Measurements from ENCODE around the gene MTX2.
A peak's percentile ranks its signal among the peaks of the same experiment; 100 is the strongest.
"Not testable (repeated sequence)": the region's sequence is repeated elsewhere in the genome, so short reads cannot be mapped to it uniquely, and the experiment has no call there.

MTX2 gene

GRCh38 chr2:176297067-176297466 lies 27.8 kb downstream of the MTX2 start:
- no peak for TF ChIP-seq Cebpa-rat (IDR thresholded peaks at IDR 0.05)
- Histone ChIP-seq H3K27ac (no peak overlapping the region), H3K4me3 (no peak overlapping the region), H4K20me1 (peaks cover 0 to 43% (median 7%) of the 10 kb centered on the region in 11 experiments; a peak in 10 of 22 replicates), H3K9me3 (replicated peaks in 1 of 11) (no peaks in the 10 kb centered on the region), H3K36me3 (peaks cover 0 to 19% (median 8%) of the 10 kb centered on the region in 11 experiments; a peak in 6 of 22 replicates), H3K27me3 (no peaks in the 10 kb centered on the region), H3K9ac (no peak overlapping the region), H3K4me2 (peak overlapping the region in 1 of 11 experiments; percentile 14; a peak in 1 of 22 replicates), H3K4me1 (peaks cover 0 to 13% (median 0%) of the 10 kb centered on the region in 10 experiments; a peak in 6 of 20 replicates)

- no peaks in the 10 kb centered on the region for H3K27me3 ChIP-seq
- H3K9me3 ChIP-seq (replicated peaks in 1 of 11) = no peaks in the 10 kb centered on the region
- no peak overlapping the region for H3K4me3 ChIP-seq
- no peak overlapping the region for H3K27ac ChIP-seq
- peaks cover 0 to 25% (median 8%) of the 10 kb centered on the region in 11 experiments; a peak in 8 of 22 replicates for H3K36me3 ChIP-seq
- peaks cover 0 to 37% (median 7%) of the 10 kb centered on the region in 11 experiments; a peak in 10 of 22 replicates for H4K20me1 ChIP-seq
- no peak overlapping the region for H3K9ac ChIP-seq
- peaks cover 0 to 13% (median 0%) of the 10 kb centered on the region in 10 experiments; a peak in 6 of 20 replicates for H3K4me1 ChIP-seq
- no peak for TF ChIP-seq Cebpa-rat (IDR thresholded peaks at IDR 0.05)
- H3K4me2 ChIP-seq = no peak overlapping the region
These were observed 28.5 kb downstream of the MTX2 start for GRCh38 chr2:176297737-176298136.

- H3K9ac ChIP-seq; H3K9me3 ChIP-seq (replicated peaks in 1 of 11); H4K20me1 ChIP-seq; H3K27me3 ChIP-seq; H3K4me2 ChIP-seq; H3K4me1 ChIP-seq; H3K4me3 ChIP-seq; H3K27ac ChIP-seq: not testable (repeated sequence)
- peaks cover 8 to 45% (median 20%) of the 10 kb centered on the region in 11 experiments; a peak in 20 of 22 replicates for H3K36me3 ChIP-seq
These were observed 36.8 kb downstream of the MTX2 start for GRCh38 chr2:176306020-176306419.

GRCh38 chr2:176317199-176317598 lies 48.0 kb downstream of the MTX2 start:
- peaks cover 0 to 46% (median 7%) of the 10 kb centered on the region in 11 experiments; a peak in 12 of 22 replicates for H3K36me3 ChIP-seq
- H3K27ac ChIP-seq = no peak overlapping the region
- no peaks in the 10 kb centered on the region for H3K9me3 ChIP-seq (replicated peaks in 1 of 11)
- no peaks in the 10 kb centered on the region for H3K27me3 ChIP-seq
- no peak overlapping the region for H3K9ac ChIP-seq
- H3K4me1 ChIP-seq = no peaks in the 10 kb centered on the region
- no peaks in the 10 kb centered on the region for H4K20me1 ChIP-seq
- no peak for TF ChIP-seq Cebpa-rat (IDR thresholded peaks at IDR 0.05)
- no peak overlapping the region for H3K4me3 ChIP-seq
- no peak overlapping the region for H3K4me2 ChIP-seq

DNA sequence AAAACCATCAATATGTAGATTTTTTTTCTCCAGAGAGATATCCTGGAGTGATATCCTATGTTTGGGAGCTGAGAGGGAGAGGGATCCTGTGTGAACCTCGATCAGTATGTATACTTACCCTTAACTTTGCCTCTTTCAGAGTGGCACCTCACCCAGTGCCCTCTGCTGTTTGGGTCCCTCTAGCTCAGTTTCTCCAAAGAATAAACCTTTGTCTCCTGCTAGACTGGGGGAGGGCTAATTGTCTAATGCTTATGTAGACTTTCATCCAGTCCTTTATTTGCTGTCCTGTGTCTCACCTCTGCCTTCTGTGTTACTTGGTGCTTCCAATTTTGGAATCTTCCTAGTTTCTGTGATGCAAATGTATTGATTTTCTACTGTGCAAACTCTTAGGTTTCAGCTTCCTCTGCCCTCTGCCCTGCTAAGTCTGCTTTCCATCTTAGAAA lies 48.4 kb downstream of the MTX2 start:
- H3K36me3 ChIP-seq = peaks cover 0 to 46% (median 7%) of the 10 kb centered on the region in 11 experiments; a peak in 12 of 22 replicates
- H3K4me2 ChIP-seq = no peak overlapping the region
- no peak overlapping the region for H3K27ac ChIP-seq
- H3K9ac ChIP-seq = no peak overlapping the region
- no peaks in the 10 kb centered on the region for H3K9me3 ChIP-seq (replicated peaks in 1 of 11)
- H3K4me1 ChIP-seq = no peaks in the 10 kb centered on the region
- no peak for TF ChIP-seq Cebpa-rat (IDR thresholded peaks at IDR 0.05)
- H4K20me1 ChIP-seq = no peaks in the 10 kb centered on the region
- no peaks in the 10 kb centered on the region for H3K27me3 ChIP-seq
- no peak overlapping the region for H3K4me3 ChIP-seq

DNA sequence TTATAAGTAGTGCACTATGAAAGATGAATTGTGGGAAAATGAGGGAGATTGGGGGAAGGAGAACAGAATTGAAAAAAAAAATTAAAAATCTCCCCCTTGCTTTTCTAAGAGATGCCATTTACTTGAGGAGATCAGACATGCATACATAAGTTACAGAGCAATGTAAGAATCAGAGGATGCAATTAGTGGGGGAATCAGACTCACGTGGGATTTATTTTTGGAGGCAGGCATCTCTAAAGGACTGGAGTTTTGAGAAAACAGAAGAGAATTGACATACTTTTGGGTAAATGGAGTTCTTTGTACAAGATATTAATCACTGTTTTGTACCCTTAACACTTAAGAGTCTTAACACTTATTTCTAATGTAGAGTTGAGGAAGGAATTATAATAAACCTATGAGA lies 52.7 kb downstream of the MTX2 start:
- Histone ChIP-seq H3K4me2 (no peak overlapping the region), H3K27ac (no peak overlapping the region), H3K9me3 (replicated peaks in 1 of 11) (no peaks in the 10 kb centered on the region), H3K36me3 (peaks cover 0 to 18% (median 0%) of the 10 kb centered on the region in 11 experiments; a peak in 6 of 22 replicates), H3K9ac (no peak overlapping the region), H4K20me1 (peaks cover 0 to 5% (median 0%) of the 10 kb centered on the region in 11 experiments; a peak in 1 of 22 replicates), H3K4me1 (no peaks in the 10 kb centered on the region), H3K27me3 (no peaks in the 10 kb centered on the region), H3K4me3 (no peak overlapping the region)
- TF ChIP-seq Cebpa-rat (IDR thresholded peaks at IDR 0.05) = no peak

GRCh38 chr2:176324862-176325261 lies 55.6 kb downstream of the MTX2 start:
- Histone ChIP-seq H4K20me1 (peaks cover 0 to 5% (median 0%) of the 10 kb centered on the region in 11 experiments; a peak in 1 of 22 replicates), H3K27me3 (no peaks in the 10 kb centered on the region), H3K4me2 (no peak overlapping the region), H3K9me3 (replicated peaks in 1 of 11) (no peaks in the 10 kb centered on the region), H3K4me3 (no peak overlapping the region), H3K36me3 (peaks cover 7 to 28% (median 13%) of the 10 kb centered on the region in 11 experiments; a peak in 17 of 22 replicates), H3K9ac (no peak overlapping the region), H3K4me1 (no peaks in the 10 kb centered on the region), H3K27ac (no peak overlapping the region)
- no peak for TF ChIP-seq Cebpa-rat (IDR thresholded peaks at IDR 0.05)

- no peaks in the 10 kb centered on the region for H3K4me1 ChIP-seq
- no peak overlapping the region for H3K4me3 ChIP-seq
- no peaks in the 10 kb centered on the region for H3K27me3 ChIP-seq
- H3K27ac ChIP-seq = no peak overlapping the region
- peaks cover 8 to 32% (median 17%) of the 10 kb centered on the region in 11 experiments; a peak in 17 of 22 replicates for H3K36me3 ChIP-seq
- no peak overlapping the region for H3K4me2 ChIP-seq
- peaks cover 0 to 5% (median 0%) of the 10 kb centered on the region in 11 experiments; a peak in 1 of 22 replicates for H4K20me1 ChIP-seq
- no peaks in the 10 kb centered on the region for H3K9me3 ChIP-seq (replicated peaks in 1 of 11)
- no peak overlapping the region for H3K9ac ChIP-seq
- no peak for TF ChIP-seq Cebpa-rat (IDR thresholded peaks at IDR 0.05)
These were observed 56.5 kb downstream of the MTX2 start for GRCh38 chr2:176325732-176326131.

- Histone ChIP-seq H4K20me1 (peaks cover 0 to 5% (median 0%) of the 10 kb centered on the region in 11 experiments; a peak in 1 of 22 replicates), H3K9ac (no peak overlapping the region), H3K9me3 (replicated peaks in 1 of 11) (no peaks in the 10 kb centered on the region), H3K36me3 (peaks cover 8 to 35% (median 15%) of the 10 kb centered on the region in 11 experiments; a peak in 15 of 22 replicates), H3K27ac (no peak overlapping the region), H3K4me1 (no peaks in the 10 kb centered on the region), H3K27me3 (no peaks in the 10 kb centered on the region), H3K4me3 (no peak overlapping the region), H3K4me2 (no peak overlapping the region)
- no peak for TF ChIP-seq Cebpa-rat (IDR thresholded peaks at IDR 0.05)
These were observed 58.9 kb downstream of the MTX2 start for GRCh38 chr2:176328149-176328548.

- peaks cover 8 to 54% (median 17%) of the 10 kb centered on the region in 11 experiments; a peak in 16 of 22 replicates for H3K36me3 ChIP-seq
- H3K9ac ChIP-seq = no peak overlapping the region
- no peak overlapping the region for H3K27ac ChIP-seq
- no peaks in the 10 kb centered on the region for H3K27me3 ChIP-seq
- H3K9me3 ChIP-seq (replicated peaks in 1 of 11) = no peaks in the 10 kb centered on the region
- H3K4me2 ChIP-seq = no peak overlapping the region
- no peak for TF ChIP-seq Cebpa-rat (IDR thresholded peaks at IDR 0.05)
- no peaks in the 10 kb centered on the region for H3K4me1 ChIP-seq
- H4K20me1 ChIP-seq = peaks cover 0 to 4% (median 0%) of the 10 kb centered on the region in 11 experiments; a peak in 1 of 22 replicates
- no peak overlapping the region for H3K4me3 ChIP-seq
These were observed 61.4 kb downstream of the MTX2 start for GRCh38 chr2:176330612-176331011.

Measured in BLaER1 treated with 17β-estradiol and CSF1 and Interleukin-3, amounts not matched to agents 10 nM and 100 nM (cell line).